HG03571 (cell line): ENCODE data around the gene CA6.
"Not testable (repeated sequence)": the region's sequence is repeated elsewhere in the genome, so short reads cannot be mapped to it uniquely, and the experiment has no call there.

ENCODE experiments used
- ATAC-seq: cut with Tn5 transposase; IDR thresholded peaks from one replicate; pipeline ENCODE4 v1.9.1; 2021; ENCODE audit not compliant: unreplicated experiment

CA6 gene

GRCh38 chr1:8945568-8945967 lies at the start of gene CA6:
TSS of gene CA6 (plus strand) at chr1:8945868. CDS start at chr1:8945887, 19 bp downstream.
- ATAC-seq: no peak

GRCh38 chr1:8896775-8897174 lies 48.9 kb upstream of the CA6 start:
- ATAC-seq: not testable (repeated sequence)

- ATAC-seq: not testable (repeated sequence)
These were observed 48.2 kb upstream of the CA6 start for GRCh38 chr1:8897505-8897904.

- not testable (repeated sequence) for ATAC-seq
These were observed 47.2 kb upstream of the CA6 start for GRCh38 chr1:8898418-8898817.

- ATAC-seq: no peak
These were observed 46.6 kb upstream of the CA6 start for GRCh38 chr1:8899046-8899445.

- not testable (repeated sequence) for ATAC-seq
These were observed 45.0 kb upstream of the CA6 start for GRCh38 chr1:8900684-8901083.

GRCh38 chr1:8902765-8903164 lies 42.9 kb upstream of the CA6 start:
- ATAC-seq: no peak

GRCh38 chr1:8903410-8903809 lies 42.3 kb upstream of the CA6 start:
- ATAC-seq: no peak

GRCh38 chr1:8903908-8904650 lies 41.6 kb upstream of the CA6 start:
- no peak for ATAC-seq

- no peak for ATAC-seq
These were observed 40.0 kb upstream of the CA6 start for GRCh38 chr1:8905582-8906191.

GRCh38 chr1:8908388-8909151 lies 37.1 kb upstream of the CA6 start:
- no peak for ATAC-seq

GRCh38 chr1:8910331-8910730 lies 35.3 kb upstream of the CA6 start:
- ATAC-seq: no peak

GRCh38 chr1:8910914-8911313 lies 34.8 kb upstream of the CA6 start:
- ATAC-seq: no peak

GRCh38 chr1:8911416-8912309 lies 34.0 kb upstream of the CA6 start:
- ATAC-seq: no peak

- ATAC-seq: no peak
These were observed 32.2 kb upstream of the CA6 start for GRCh38 chr1:8913457-8913856.

GRCh38 chr1:8914466-8914865 lies 31.2 kb upstream of the CA6 start:
- ATAC-seq: no peak

GRCh38 chr1:8915446-8915845 lies 30.2 kb upstream of the CA6 start:
- no peak for ATAC-seq

- ATAC-seq: not testable (repeated sequence)
These were observed 28.1 kb upstream of the CA6 start for GRCh38 chr1:8917536-8917935.

- ATAC-seq: no peak
These were observed 22.7 kb upstream of the CA6 start for GRCh38 chr1:8922962-8923361.

GRCh38 chr1:8925406-8925805 lies 20.3 kb upstream of the CA6 start:
- no peak for ATAC-seq

- no peak for ATAC-seq
These were observed 19.7 kb upstream of the CA6 start for GRCh38 chr1:8925960-8926359.
